ENCODE results near the gene SMCO3. TPM values are rescaled to one million over a fixed set of nuclear protein-coding genes. Genes with fewer than 3 reads are reported as not detected.

The SMCO3 gene
- polyA plus RNA-seq, 1 donor from 2014 or later: 2.7 TPM

DNA sequence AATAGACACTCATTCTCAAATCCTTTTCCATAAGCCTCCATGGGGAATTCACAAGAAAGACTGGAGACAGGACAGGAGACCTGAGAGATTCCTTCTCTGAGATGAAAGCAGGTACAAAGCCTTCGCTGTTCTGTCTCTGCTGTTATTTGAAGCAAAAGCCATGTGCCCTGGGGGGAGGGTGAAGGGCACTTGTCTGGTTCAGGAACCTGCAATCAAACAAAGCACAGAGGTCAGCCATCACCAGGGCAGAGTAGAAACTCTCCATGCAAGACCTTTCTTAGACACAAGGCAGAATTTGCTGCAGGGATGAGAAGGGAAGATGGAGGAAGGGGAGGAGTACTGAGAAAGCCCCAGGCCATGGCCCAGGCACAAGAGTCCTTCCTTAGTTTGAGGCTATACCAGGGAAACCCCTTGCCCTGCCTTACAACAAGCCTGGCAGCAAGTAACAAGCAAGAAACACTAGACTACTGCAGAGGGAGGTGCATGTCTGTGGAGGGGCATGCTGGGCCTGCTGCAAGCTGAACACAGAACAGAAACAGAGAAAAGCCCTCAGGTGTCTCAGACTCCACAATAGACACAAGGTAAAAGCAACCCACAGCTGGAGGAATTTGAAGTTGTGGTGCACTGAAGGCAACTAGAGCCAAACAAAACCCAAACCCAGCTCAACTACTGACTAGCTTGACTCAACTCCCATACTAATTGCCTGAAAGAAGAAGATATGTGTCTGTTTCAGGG, 37.1 kb upstream of the SMCO3 start:
- H2AFZ ChIP-seq (ENCODE audit: low read depth, low read length): no peak overlapping the region
- H3K9me3 ChIP-seq (ENCODE audit: low read length): no peaks in the 10 kb centered on the region

DNA sequence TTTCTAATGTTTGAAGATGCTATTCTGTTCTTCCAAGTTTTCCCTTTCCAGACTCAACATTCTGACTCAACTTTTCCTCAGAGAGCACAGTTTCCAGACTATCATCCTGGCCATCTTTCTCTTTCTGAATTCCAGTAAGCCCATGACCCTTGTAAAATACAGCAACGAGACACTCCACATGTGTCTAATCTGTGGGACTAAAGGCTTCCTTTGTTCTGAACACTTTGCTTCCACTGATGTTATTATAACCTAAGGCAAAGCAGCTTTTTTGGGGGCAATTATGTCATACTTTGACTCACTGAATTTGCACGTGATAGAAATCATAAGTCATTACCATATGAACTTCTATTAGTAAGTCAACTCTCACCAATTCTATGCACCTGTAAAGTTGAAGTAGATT, 35.7 kb upstream of the SMCO3 start:
- TF ChIP-seq, protein P1, sequence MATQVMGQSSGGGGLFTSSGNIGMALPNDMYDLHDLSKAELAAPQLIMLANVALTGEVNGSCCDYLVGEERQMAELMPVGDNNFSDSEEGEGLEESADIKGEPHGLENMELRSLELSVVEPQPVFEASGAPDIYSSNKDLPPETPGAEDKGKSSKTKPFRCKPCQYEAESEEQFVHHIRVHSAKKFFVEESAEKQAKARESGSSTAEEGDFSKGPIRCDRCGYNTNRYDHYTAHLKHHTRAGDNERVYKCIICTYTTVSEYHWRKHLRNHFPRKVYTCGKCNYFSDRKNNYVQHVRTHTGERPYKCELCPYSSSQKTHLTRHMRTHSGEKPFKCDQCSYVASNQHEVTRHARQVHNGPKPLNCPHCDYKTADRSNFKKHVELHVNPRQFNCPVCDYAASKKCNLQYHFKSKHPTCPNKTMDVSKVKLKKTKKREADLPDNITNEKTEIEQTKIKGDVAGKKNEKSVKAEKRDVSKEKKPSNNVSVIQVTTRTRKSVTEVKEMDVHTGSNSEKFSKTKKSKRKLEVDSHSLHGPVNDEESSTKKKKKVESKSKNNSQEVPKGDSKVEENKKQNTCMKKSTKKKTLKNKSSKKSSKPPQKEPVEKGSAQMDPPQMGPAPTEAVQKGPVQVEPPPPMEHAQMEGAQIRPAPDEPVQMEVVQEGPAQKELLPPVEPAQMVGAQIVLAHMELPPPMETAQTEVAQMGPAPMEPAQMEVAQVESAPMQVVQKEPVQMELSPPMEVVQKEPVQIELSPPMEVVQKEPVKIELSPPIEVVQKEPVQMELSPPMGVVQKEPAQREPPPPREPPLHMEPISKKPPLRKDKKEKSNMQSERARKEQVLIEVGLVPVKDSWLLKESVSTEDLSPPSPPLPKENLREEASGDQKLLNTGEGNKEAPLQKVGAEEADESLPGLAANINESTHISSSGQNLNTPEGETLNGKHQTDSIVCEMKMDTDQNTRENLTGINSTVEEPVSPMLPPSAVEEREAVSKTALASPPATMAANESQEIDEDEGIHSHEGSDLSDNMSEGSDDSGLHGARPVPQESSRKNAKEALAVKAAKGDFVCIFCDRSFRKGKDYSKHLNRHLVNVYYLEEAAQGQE (IDR thresholded peaks at IDR 0.05; ENCODE audit: borderline replicate concordance): no peak
- no peak for TF ChIP-seq SMC3 (conservative IDR thresholded peaks at IDR 0.05; ENCODE audit: poor library complexity)
- no peak for TF ChIP-seq TAF1 (IDR thresholded peaks at IDR 0.05; ENCODE audit: low read depth)
- TF ChIP-seq, protein P2, sequence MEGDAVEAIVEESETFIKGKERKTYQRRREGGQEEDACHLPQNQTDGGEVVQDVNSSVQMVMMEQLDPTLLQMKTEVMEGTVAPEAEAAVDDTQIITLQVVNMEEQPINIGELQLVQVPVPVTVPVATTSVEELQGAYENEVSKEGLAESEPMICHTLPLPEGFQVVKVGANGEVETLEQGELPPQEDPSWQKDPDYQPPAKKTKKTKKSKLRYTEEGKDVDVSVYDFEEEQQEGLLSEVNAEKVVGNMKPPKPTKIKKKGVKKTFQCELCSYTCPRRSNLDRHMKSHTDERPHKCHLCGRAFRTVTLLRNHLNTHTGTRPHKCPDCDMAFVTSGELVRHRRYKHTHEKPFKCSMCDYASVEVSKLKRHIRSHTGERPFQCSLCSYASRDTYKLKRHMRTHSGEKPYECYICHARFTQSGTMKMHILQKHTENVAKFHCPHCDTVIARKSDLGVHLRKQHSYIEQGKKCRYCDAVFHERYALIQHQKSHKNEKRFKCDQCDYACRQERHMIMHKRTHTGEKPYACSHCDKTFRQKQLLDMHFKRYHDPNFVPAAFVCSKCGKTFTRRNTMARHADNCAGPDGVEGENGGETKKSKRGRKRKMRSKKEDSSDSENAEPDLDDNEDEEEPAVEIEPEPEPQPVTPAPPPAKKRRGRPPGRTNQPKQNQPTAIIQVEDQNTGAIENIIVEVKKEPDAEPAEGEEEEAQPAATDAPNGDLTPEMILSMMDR (IDR thresholded peaks at IDR 0.05; ENCODE audit: poor library complexity, severe bottlenecking): no peak
- TF ChIP-seq EZH2 (IDR thresholded peaks at IDR 0.05; ENCODE audit: borderline replicate concordance, insufficient read depth, low read length, poor library complexity, severe bottlenecking): no peak
- no peak for TF ChIP-seq EP300 (conservative IDR thresholded peaks at IDR 0.05; ENCODE audit: poor library complexity, severe bottlenecking)
- TF ChIP-seq POLR2AphosphoS5 (IDR thresholded peaks at IDR 0.05): no peak
- no peak for TF ChIP-seq RAD21 (conservative IDR thresholded peaks at IDR 0.05)
- TF ChIP-seq MXI1 (conservative IDR thresholded peaks at IDR 0.05; ENCODE audit: poor library complexity, severe bottlenecking): no peak
- no peaks in the 10 kb centered on the region for H3K9me3 ChIP-seq (ENCODE audit: low read length)
- no peaks in the 10 kb centered on the region for H3K9me2 ChIP-seq (ENCODE audit: insufficient read depth, low read length)
- no peaks in the 10 kb centered on the region for H3K27me3 ChIP-seq (ENCODE audit: insufficient read depth, low read depth, low read length)
- H3K27ac ChIP-seq (ENCODE audit: low read length): no peak overlapping the region
- H3K9ac ChIP-seq (ENCODE audit: low read length): no peak overlapping the region
- H4K20me1 ChIP-seq (ENCODE audit: insufficient read depth): no peaks in the 10 kb centered on the region
- no peak overlapping the region for H3K4me3 ChIP-seq (ENCODE audit: low read length)
- no peaks in the 10 kb centered on the region for H3F3A ChIP-seq (ENCODE audit: insufficient read depth, low read length, poor library complexity, severe bottlenecking)
- no peaks in the 10 kb centered on the region for H3K36me3 ChIP-seq (ENCODE audit: insufficient read depth, low read length)
- H3K4me2 ChIP-seq (ENCODE audit: low read length): no peak overlapping the region
- H2AFZ ChIP-seq (ENCODE audit: low read depth, low read length): no peak overlapping the region
- no peaks in the 10 kb centered on the region for H3K79me2 ChIP-seq (replicated peaks; ENCODE audit: insufficient read depth, low read length)

More for the DNA sequence above, 37.1 kb upstream of the SMCO3 start:
- TF ChIP-seq EZH2 (IDR thresholded peaks at IDR 0.05; ENCODE audit: borderline replicate concordance, insufficient read depth, low read length, poor library complexity, severe bottlenecking): no peak
- TF ChIP-seq, protein P2 (IDR thresholded peaks at IDR 0.05; ENCODE audit: poor library complexity, severe bottlenecking): no peak
- TF ChIP-seq EP300 (conservative IDR thresholded peaks at IDR 0.05; ENCODE audit: poor library complexity, severe bottlenecking): no peak
- TF ChIP-seq, protein P1 (IDR thresholded peaks at IDR 0.05; ENCODE audit: borderline replicate concordance): no peak
- no peak for TF ChIP-seq POLR2AphosphoS5 (IDR thresholded peaks at IDR 0.05)
- no peak for TF ChIP-seq SMC3 (conservative IDR thresholded peaks at IDR 0.05; ENCODE audit: poor library complexity)
- Histone ChIP-seq H3F3A (ENCODE audit: insufficient read depth, low read length, poor library complexity, severe bottlenecking) (no peaks in the 10 kb centered on the region), H3K27ac (ENCODE audit: low read length) (no peak overlapping the region), H3K9me2 (ENCODE audit: insufficient read depth, low read length) (no peaks in the 10 kb centered on the region), H3K27me3 (ENCODE audit: insufficient read depth, low read depth, low read length) (no peaks in the 10 kb centered on the region), H3K4me2 (ENCODE audit: low read length) (no peak overlapping the region), H3K79me2 (replicated peaks; ENCODE audit: insufficient read depth, low read length) (no peaks in the 10 kb centered on the region), H3K4me3 (ENCODE audit: low read length) (no peak overlapping the region), H3K9ac (ENCODE audit: low read length) (no peak overlapping the region), H4K20me1 (ENCODE audit: insufficient read depth) (no peaks in the 10 kb centered on the region), H3K36me3 (ENCODE audit: insufficient read depth, low read length) (no peaks in the 10 kb centered on the region)
